Mesenchymal stem cell (in vitro differentiated cells and primary cell): ENCODE measurements around the gene SERPINE2.

Experiments used
- DNase-seq: peaks from one replicate; pipeline ENCODE4 v3.0.0-alpha.2; 2013
- H2AFZ ChIP-seq: one replicate; pipeline ENCODE4 v1.6.1; 2013; ENCODE audit warnings: low read depth, mild to moderate bottlenecking, control low read depth, inconsistent platforms, low read length, moderate library complexity
- H2AK5ac ChIP-seq: 2 replicates; pipeline ENCODE4 v1.6.1; 2013; ENCODE audit warnings: low read length, moderate library complexity, mild to moderate bottlenecking, inconsistent platforms; ENCODE audit not compliant: severe bottlenecking
- H2BK120ac ChIP-seq: one replicate; pipeline ENCODE4 v1.6.1; 2013; ENCODE audit warnings: low read depth, mild to moderate bottlenecking, inconsistent platforms, low read length, moderate library complexity
- H2BK12ac ChIP-seq, 2 experiments: one replicate each; pipeline ENCODE4 v1.6.1; 2013; ENCODE audit warnings: inconsistent platforms in 2 of 2, low read length in 2 of 2, mild to moderate bottlenecking in 2 of 2, moderate library complexity in 2 of 2, control low read depth in 1 of 2
- H2BK15ac ChIP-seq: one replicate; pipeline ENCODE4 v1.6.1; 2013; ENCODE audit warnings: mild to moderate bottlenecking, low read depth, inconsistent platforms; ENCODE audit not compliant: poor library complexity, severe bottlenecking
- H2BK5ac ChIP-seq: 2 replicates; pipeline ENCODE4 v1.6.1; 2013; ENCODE audit warnings: low read depth, mild to moderate bottlenecking, low read length, control low read depth, inconsistent platforms; ENCODE audit not compliant: poor library complexity, severe bottlenecking
- H3K14ac ChIP-seq, 2 experiments: one replicate each; pipeline ENCODE4 v1.6.1; 2013; ENCODE audit warnings: inconsistent platforms in 2 of 2, low read length in 2 of 2, control low read depth in 1 of 2, mild to moderate bottlenecking in 1 of 2, moderate library complexity in 1 of 2
- H3K18ac ChIP-seq, 2 experiments: one replicate each; pipeline ENCODE4 v1.6.1; 2013; ENCODE audit warnings: inconsistent platforms in 2 of 2, low read length in 2 of 2, control low read depth in 1 of 2, low read depth in 1 of 2, mild to moderate bottlenecking in 1 of 2
- H3K23ac ChIP-seq, 2 experiments: one replicate each; pipeline ENCODE4 v1.6.1; 2013; ENCODE audit warnings: inconsistent platforms in 2 of 2, low read length in 2 of 2, mild to moderate bottlenecking in 2 of 2, moderate library complexity in 2 of 2, control low read depth in 1 of 2
- H3K27ac ChIP-seq: 2 replicates; pipeline ENCODE4 v1.5.1; 2013; ENCODE audit warnings: mild to moderate bottlenecking, moderate library complexity, low read length, control low read depth, inconsistent platforms; ENCODE audit not compliant: poor library complexity, severe bottlenecking
- H3K27me3 ChIP-seq, 2 experiments: 2 replicates each; pipeline versions ENCODE4 v1.6.1 to v1.7.0; 2013; ENCODE audit warnings: low read length in 2 of 2, mild to moderate bottlenecking in 2 of 2, moderate library complexity in 2 of 2, control low read depth in 1 of 2, inconsistent platforms in 1 of 2; ENCODE audit not compliant: control insufficient read depth in 1 of 2, insufficient read depth in 1 of 2
- H3K36me3 ChIP-seq, 2 experiments: 2 replicates each; pipeline versions ENCODE4 v1.6.1 to v1.7.0; 2013; ENCODE audit warnings: low read length in 2 of 2, control low read depth in 1 of 2, inconsistent platforms in 1 of 2, low read depth in 1 of 2, mild to moderate bottlenecking in 1 of 2; ENCODE audit not compliant: insufficient read depth in 2 of 2, control insufficient read depth in 1 of 2
- H3K4ac ChIP-seq, 2 experiments: one replicate each; pipeline ENCODE4 v1.6.1; 2013; ENCODE audit warnings: inconsistent platforms in 2 of 2, low read length in 2 of 2, mild to moderate bottlenecking in 2 of 2, moderate library complexity in 2 of 2, control low read depth in 1 of 2, low read depth in 1 of 2
- H3K4me1 ChIP-seq: 2 replicates; pipeline ENCODE4 v1.6.1; 2013; ENCODE audit warnings: low read depth, low read length, control low read depth; ENCODE audit not compliant: control insufficient read depth, insufficient read depth
- H3K4me2 ChIP-seq: 2 replicates; pipeline ENCODE4 v1.6.1; 2013; ENCODE audit warnings: low read length, mild to moderate bottlenecking, inconsistent platforms; ENCODE audit not compliant: poor library complexity, severe bottlenecking
- H3K4me3 ChIP-seq, 2 experiments: 2 replicates each; pipeline versions ENCODE4 v1.5.1 to v1.7.0; 2013; ENCODE audit warnings: low read length in 2 of 2, mild to moderate bottlenecking in 2 of 2, control low read depth in 1 of 2, low read depth in 1 of 2; ENCODE audit not compliant: insufficient read depth in 1 of 2
- H3K79me1 ChIP-seq: replicated peaks from 2 replicates; pipeline ENCODE4 v1.6.1; 2013; ENCODE audit warnings: mild to moderate bottlenecking, control low read depth, low read length, inconsistent platforms; ENCODE audit not compliant: poor library complexity, severe bottlenecking
- H3K9ac ChIP-seq: 2 replicates; pipeline ENCODE4 v1.7.0; 2013; ENCODE audit warnings: mild to moderate bottlenecking, low read length, moderate library complexity
- H3K9me3 ChIP-seq: 2 replicates; pipeline ENCODE4 v1.7.0; 2013; ENCODE audit warnings: mild to moderate bottlenecking, low read length; ENCODE audit not compliant: control insufficient read depth
- H4K8ac ChIP-seq: one replicate; pipeline ENCODE4 v1.6.1; 2013; ENCODE audit warnings: inconsistent platforms, mild to moderate bottlenecking, low read length, moderate library complexity
- H4K91ac ChIP-seq: one replicate; pipeline ENCODE4 v1.6.1; 2013; ENCODE audit warnings: mild to moderate bottlenecking, low read length, inconsistent platforms
- WGBS: methylation state at CpG from one replicate; pipeline ENCODE4 v1.1.7; 2013; ENCODE audit warnings: mixed read lengths; 5-methylcytosine and 5-hydroxymethylcytosine counted together

SERPINE2 gene

GRCh38 chr2:223950448-223951347 lies 88.4 kb downstream of the SERPINE2 start:
- no peak for DNase-seq
- Histone ChIP-seq H3K36me3 (no peaks in the 10 kb centered on the region), H3K4me3 (no peak overlapping the region), H3K14ac (no peak overlapping the region), H3K4me1 (no peaks in the 10 kb centered on the region), H3K27me3 (no peaks in the 10 kb centered on the region), H3K9me3 (no peaks in the 10 kb centered on the region), H3K23ac (no peak overlapping the region), H2AK5ac (no peak overlapping the region), H3K4ac (no peak overlapping the region), H4K8ac (no peak overlapping the region), H2BK120ac (no peak overlapping the region), H3K4me2 (no peak overlapping the region), H2BK12ac (peak overlapping the region in 1 of 2 experiments; percentile 8), H3K9ac (no peak overlapping the region), H3K27ac (no peak overlapping the region), H3K79me1 (no peaks in the 10 kb centered on the region), H2BK15ac (no peak overlapping the region), H2BK5ac (no peak overlapping the region), H3K18ac (no peak overlapping the region), H4K91ac (no peak overlapping the region), H2AFZ (no peak overlapping the region)
- 79% methylated on average over 3 of the region's 3 CpGs for WGBS

- Histone ChIP-seq H2AK5ac (no peak overlapping the region), H3K23ac (peak overlapping the region in 1 of 2 experiments; percentile 73), H3K36me3 (no peaks in the 10 kb centered on the region), H3K4ac (no peak overlapping the region), H2BK12ac (no peak overlapping the region), H3K9me3 (no peaks in the 10 kb centered on the region), H3K27me3 (no peaks in the 10 kb centered on the region), H3K18ac (no peak overlapping the region), H2BK5ac (no peak overlapping the region), H3K4me1 (no peaks in the 10 kb centered on the region), H2AFZ (no peak overlapping the region), H3K79me1 (no peaks in the 10 kb centered on the region), H3K14ac (no peak overlapping the region), H4K8ac (no peak overlapping the region), H3K27ac (no peak overlapping the region), H2BK120ac (no peak overlapping the region), H3K9ac (no peak overlapping the region), H3K4me3 (no peak overlapping the region), H2BK15ac (no peak overlapping the region), H4K91ac (no peak overlapping the region), H3K4me2 (no peak overlapping the region)
- no peak for DNase-seq
- 73% methylated on average over 3 of the region's 3 CpGs for WGBS
Observed at GRCh38 chr2:223949241-223949840, 89.7 kb downstream of the SERPINE2 start.

GRCh38 chr2:223947711-223948205 lies 91.3 kb downstream of the SERPINE2 start:
- Histone ChIP-seq H3K18ac (peak overlapping the region in 1 of 2 experiments; percentile 37), H2AK5ac (peak overlapping the region; percentile 51), H3K14ac (no peak overlapping the region), H2BK12ac (peak overlapping the region in 1 of 2 experiments; percentile 24), H3K27ac (no peak overlapping the region), H2BK5ac (no peak overlapping the region), H3K4ac (no peak overlapping the region), H3K9ac (no peak overlapping the region), H3K27me3 (no peaks in the 10 kb centered on the region), H3K9me3 (no peaks in the 10 kb centered on the region), H2BK120ac (no peak overlapping the region), H2AFZ (no peak overlapping the region), H4K91ac (no peak overlapping the region), H3K23ac (no peak overlapping the region), H3K79me1 (peaks cover 2% of the 10 kb centered on the region), H3K4me1 (peaks cover 2% of the 10 kb centered on the region), H3K4me2 (no peak overlapping the region), H3K36me3 (no peaks in the 10 kb centered on the region), H2BK15ac (no peak overlapping the region), H4K8ac (no peak overlapping the region), H3K4me3 (no peak overlapping the region)
- no peak for DNase-seq
- 41% methylated on average over 5 of the region's 5 CpGs for WGBS

- Histone ChIP-seq H3K27ac (no peak overlapping the region), H3K14ac (no peak overlapping the region), H2BK5ac (no peak overlapping the region), H3K18ac (no peak overlapping the region), H3K4ac (peak overlapping the region in 1 of 2 experiments; percentile 49), H3K4me3 (peak overlapping the region in 1 of 2 experiments; percentile 96), H3K9ac (peak overlapping the region; percentile 97), H3K27me3 (no peaks in the 10 kb centered on the region), H3K9me3 (no peaks in the 10 kb centered on the region), H3K36me3 (no peaks in the 10 kb centered on the region), H4K8ac (no peak overlapping the region), H3K79me1 (peaks cover 2% of the 10 kb centered on the region), H2BK120ac (no peak overlapping the region), H2AK5ac (no peak overlapping the region), H3K4me2 (no peak overlapping the region), H2AFZ (no peak overlapping the region), H2BK15ac (no peak overlapping the region), H3K4me1 (peaks cover 8% of the 10 kb centered on the region), H4K91ac (no peak overlapping the region), H2BK12ac (no peak overlapping the region), H3K23ac (no peak overlapping the region)
- WGBS, result 33% methylated on average over 2 of the region's 4 CpGs
- no peak for DNase-seq
Observed at GRCh38 chr2:223945755-223946154, 93.3 kb downstream of the SERPINE2 start.
